Activated gamma-delta T cell (primary cell): ENCODE results near the gene CRAMP1.

Experiments used
- DNase-seq: peaks from one replicate; lab custom pipeline; 2025; lab: John Stamatoyannopoulos, UW

The CRAMP1 gene

DNA sequence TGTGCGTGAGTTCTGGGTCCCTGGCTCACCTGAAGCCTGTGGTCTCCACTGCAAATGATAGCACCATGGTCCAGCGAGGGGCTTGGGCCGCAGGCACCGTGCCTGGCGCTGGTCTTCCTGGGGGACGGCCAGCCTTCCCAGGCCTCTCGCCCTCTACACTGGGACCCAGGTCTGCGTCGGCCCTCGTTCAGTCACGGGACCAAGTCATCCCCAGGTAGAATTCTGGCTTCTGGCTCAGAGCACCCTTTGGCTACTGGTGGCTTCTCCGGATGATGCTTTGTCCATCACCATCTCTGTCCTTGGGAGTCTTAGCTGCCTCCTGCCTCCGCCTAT, 20.4 kb downstream of the CRAMP1 start:
- DNase-seq: no peak

GRCh38 chr16:1633310-1633709, 21.1 kb downstream of the CRAMP1 start:
- no peak for DNase-seq

DNA sequence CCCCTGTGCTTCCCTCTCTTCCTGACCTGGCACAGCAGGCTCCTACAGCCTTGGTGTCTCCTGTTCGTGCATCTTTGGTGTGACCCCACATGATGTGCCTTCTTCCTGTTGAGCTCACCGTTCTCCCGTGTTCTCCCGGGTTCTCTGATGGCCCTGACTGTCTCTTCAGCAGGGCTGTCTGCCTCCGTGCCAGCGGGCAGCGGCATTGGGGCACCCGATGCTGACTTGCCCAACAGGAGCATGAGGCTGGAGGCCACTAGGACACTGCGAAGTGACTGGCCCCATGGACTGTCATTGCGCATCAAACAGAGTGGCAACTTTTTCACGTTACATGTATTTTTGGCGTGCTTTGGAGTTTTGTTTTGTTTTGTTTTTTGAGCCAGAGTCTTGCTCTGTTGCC, 22.4 kb downstream of the CRAMP1 start:
- no peak for DNase-seq

GRCh38 chr16:1635070-1635469, 22.9 kb downstream of the CRAMP1 start:
- DNase-seq: no peak

DNA sequence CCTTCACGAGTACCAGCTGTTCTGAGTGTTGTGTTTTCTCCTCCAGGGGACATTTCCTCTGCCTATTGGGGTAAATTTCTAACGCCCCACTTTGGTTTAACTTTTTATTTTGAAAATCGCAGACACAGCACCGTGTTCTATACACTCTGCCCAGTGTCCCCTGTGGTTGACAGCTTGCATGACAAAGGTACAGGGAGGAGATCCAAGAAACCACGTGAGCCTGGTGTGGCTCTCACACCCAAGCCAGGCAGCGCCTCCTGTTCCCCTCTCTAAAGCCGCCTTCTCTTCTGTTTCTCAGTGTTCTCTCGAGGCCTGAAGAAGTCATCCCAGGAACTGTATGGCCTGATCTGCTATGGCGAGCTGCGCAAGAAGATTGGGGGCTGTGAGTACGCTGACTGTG, 25.4 kb downstream of the CRAMP1 start:
- no peak for DNase-seq

GRCh38 chr16:1638757-1639156, 26.6 kb downstream of the CRAMP1 start:
- DNase-seq: no peak

DNA sequence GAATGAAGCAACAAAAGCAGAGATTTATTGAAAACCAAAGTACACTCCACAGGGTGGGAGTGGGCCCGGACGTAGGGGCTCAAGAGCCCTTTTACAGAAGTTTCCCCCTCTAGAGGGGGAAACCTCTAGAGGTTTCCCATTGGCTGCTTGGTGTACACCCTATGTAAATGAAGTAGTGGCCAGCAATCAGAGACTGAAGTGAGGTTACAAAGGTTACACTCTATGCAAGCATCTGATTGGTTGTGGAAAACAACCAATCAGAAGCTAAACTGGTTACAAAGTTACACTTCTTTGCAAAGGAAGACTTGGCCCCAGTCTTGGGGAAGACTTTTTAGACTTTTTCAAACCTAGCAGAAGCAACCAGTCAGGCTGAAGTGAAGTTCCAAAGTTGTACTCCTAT, 27.1 kb downstream of the CRAMP1 start:
- no peak for DNase-seq

- DNase-seq: no peak
Observed at GRCh38 chr16:1639860-1640259, 27.7 kb downstream of the CRAMP1 start.

DNA sequence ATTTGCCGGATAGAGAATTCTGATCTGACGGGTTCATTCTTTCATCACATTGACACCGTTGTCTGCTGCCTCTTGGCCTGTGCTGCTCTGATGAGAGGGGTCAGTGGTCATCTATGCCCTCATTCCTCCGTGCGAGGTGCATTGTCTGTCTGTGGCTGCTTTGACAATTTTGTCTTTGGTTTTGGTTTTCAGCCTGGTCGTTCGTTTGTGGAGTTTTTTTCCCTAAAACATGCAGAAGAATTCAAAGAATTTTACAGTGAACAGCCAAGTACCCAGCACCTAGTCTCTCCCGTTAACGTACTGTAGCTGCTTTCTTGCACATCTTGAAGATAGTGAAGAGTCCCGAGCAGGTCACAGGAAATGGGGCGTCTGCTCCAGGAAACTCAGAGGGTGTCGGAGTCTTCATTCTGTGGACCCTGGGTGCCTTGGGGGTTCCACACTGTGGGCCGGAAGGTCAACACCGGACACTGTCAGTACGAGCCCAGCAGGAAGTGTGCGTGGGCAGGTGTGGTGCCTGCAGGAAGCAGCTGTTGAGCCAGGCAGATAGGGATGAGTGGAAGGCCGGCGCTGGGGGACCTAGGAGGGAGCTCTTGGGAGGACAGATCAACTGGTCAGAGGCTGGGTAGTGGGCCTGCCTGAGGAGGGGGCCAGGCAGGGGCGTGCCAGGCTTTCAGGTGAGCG, 28.2 kb downstream of the CRAMP1 start:
- DNase-seq: no peak

DNA sequence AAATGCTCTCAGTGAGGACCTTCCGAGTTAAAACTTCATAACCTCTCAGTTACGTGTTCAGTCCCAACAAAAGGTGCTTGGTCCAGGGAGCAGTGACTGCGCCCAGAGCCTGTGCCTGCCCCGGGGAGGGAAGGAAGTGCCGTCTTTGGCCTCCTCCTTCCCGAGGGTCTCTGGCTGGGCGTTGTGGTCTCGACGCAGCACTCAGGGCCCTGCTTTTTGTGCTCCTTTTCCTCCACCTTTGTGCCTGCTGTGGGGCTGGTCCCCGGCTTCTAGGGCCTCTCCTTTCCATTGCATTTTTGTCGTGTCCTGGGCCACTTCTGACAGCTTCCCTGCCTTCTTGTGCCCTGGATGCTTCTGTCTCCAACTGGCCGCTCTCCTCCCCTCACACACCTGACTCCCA, 29.1 kb downstream of the CRAMP1 start:
- DNase-seq: no peak

DNA sequence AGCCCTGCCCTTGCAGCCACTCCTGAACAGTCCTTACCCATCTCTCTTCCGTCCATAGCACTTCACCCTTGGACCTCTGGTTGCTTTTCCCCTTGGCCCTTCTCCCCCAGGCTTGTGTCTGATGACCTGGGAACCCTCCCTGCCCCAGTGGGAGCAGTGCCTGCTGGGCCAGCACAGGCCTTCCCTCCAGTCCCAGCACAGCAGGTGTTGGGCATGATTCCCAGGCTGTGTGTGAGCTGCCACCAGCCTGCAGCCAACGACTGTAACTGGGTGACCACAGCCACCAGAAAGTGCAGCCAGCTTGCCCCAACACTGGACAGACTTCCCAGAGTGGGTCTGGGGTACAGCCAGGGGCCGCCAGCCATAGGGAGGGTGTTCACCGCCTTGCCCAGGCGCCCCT, 30.0 kb downstream of the CRAMP1 start:
- no peak for DNase-seq

DNA sequence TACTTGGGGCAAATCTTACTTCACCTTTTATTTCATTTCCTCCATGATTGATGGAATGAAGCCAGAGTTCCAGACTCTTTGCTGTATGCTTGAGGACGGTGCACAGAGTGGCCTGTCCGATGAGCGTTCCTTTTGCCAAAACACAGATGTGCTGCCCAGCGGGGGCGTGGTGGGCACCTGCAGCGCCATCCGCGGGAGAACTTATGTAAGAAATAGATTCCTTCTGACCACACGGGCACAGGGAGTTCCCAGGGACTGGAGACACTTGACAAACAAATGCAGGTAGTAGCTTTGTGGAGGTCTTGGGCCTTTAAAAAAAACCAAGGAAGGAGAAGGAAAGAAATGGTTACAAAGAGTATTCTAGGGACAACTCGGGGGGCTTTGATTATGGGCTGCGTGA, 30.6 kb downstream of the CRAMP1 start:
- DNase-seq: no peak

DNA sequence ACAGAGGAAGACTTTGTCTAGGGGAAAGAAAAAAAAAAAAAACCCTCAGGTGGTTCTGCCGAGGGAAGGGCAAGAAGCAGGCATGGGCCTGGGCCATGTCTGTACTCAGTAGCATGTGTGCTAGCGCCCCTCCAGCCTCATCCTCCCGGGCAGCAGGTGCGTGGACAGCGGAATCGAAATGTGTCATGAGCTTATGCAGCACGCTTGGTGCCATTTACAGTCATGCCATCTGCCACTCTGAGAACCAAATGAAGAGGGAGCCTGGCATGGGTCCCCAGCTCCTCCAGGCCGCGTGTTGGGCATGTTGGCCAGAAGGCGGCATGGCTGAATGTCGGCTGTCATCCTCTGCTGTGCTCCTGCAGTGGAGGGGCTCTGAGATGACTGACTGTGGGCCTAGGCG, 31.4 kb downstream of the CRAMP1 start:
- DNase-seq: no peak

DNA sequence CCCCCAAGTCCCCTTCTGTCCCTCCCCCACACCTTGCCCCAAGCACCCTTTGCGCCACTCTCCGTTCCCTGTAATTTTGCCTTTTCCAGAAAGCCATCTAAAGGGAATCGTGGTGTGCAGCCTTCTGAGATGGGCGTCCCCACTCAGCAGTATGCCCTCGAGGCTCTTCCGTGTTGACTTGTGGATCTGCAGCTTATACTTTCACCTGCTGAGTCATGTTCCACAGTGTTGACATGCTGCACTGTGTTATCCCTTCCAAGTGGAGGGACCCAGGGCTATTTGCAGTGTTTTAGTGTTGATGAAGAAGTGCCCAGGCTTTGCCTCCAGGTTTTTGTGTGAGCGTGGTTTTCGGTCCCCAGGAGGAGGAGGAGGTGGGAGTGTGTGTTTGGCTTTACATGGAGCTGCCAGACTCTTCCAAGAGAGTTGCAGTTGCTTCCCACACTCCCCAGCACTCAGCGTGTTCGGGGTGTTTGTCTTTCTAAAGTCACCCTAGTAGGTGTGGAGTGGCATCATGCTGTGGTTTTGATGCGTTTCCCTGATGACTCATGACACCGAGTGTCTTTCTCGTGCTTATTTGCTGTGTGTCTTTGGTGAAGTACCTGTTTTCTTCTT, 33.9 kb downstream of the CRAMP1 start:
- no peak for DNase-seq

GRCh38 chr16:1647856-1648255, 35.7 kb downstream of the CRAMP1 start:
- no peak for DNase-seq

- no peak for DNase-seq
Observed at GRCh38 chr16:1650131-1650530, 38.0 kb downstream of the CRAMP1 start.

GRCh38 chr16:1651094-1651973, 39.2 kb downstream of the CRAMP1 start:
- no peak for DNase-seq

GRCh38 chr16:1651974-1652312, 39.8 kb downstream of the CRAMP1 start:
- DNase-seq: no peak

DNA sequence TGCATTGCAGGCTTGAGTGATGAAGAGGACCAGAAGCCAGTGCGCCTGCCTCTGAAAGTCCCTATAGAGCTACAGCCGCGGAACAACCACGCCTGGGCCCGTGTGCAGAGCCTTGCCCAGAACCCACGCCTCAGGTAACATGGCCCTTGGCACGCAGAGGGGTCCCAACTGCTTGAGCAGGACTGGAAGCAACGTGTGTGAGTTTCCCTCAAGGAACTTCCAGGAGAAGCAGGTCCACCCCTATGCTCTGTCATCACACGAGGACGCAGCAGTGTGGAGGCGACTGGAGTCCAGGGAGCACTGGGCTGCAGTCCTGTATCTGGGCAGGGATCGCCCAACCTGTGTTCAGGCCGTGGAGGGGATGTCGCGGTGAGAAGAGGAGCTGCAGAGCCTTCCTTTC, 40.9 kb downstream of the CRAMP1 start:
- DNase-seq: no peak

DNA sequence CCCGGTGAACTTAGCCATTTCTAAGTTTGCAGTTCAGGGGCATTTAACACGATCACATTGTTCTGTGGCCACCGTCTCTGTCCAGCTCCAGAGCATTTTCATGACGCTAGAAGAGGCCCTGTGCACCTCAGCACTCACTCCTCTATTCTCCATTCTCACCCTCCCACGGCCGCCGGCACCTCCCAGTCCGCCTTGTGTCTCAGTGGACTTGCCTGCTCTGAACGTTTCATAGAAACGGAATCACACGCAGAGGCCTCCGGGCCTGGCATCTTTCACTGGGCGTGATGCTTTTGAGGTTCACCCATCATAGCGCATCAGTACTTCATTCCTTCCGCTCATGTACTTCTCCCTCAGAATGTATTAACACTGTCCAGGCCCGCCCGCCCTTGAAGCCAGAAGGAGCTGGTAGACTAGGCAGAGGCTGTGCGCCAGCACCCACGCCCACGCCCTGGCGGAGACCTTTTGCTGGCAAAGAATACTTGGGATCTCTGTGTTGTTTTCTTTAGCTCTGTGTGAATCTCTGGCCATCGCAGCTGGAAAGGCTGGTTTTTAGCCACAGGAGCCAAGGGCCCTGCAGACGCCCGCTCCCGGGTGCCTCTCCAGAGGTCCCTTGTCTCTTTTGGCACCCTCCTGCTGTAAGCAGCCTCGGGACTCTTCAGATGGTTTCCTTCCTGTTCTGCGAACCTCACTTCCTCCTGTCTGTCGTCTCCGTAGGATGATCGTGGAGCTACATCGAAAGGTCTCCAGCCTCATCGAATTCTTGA, 42.5 kb downstream of the CRAMP1 start:
- no peak for DNase-seq

DNA sequence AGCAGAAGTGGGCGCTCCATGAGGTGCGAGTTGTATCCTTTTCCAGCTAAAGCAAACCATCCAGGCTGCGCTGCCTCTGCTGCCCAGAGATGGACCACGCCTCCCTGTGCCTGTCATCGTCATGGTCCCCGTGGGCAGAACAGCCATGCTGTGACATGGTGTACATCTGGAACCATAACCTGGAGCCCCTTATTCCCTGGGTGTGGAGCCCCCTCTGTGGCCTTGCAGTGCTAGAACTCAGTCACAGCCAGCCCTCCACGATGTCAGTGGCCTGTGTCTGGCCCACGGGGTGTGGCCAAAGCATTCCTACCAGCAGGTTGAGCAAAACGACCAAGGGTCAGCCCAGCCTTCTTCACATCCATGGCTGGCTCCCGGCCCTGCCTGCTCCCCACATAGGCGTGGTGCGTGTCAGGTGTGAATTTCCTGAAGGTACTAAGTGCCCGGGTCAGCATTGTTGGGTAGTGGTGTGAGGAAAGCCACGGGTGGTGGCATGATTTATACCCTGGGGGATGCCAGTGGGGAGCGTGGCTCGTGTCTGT, 43.2 kb downstream of the CRAMP1 start:
- DNase-seq: no peak
